HG02981 (cell line): ENCODE results near the gene RUNX1.

Experiments used
- ATAC-seq: cut with Tn5 transposase; IDR thresholded peaks from one replicate; pipeline ENCODE4 v1.9.1; 2021; ENCODE audit warnings: mild to moderate bottlenecking, moderate library complexity; ENCODE audit not compliant: unreplicated experiment

The RUNX1 gene

GRCh38 chr21:35017256-35017655 is 31.8 kb downstream of the RUNX1 start:
- no peak for ATAC-seq

- no peak for ATAC-seq
Measured at GRCh38 chr21:35016517-35017188, 32.4 kb downstream of the RUNX1 start.

DNA sequence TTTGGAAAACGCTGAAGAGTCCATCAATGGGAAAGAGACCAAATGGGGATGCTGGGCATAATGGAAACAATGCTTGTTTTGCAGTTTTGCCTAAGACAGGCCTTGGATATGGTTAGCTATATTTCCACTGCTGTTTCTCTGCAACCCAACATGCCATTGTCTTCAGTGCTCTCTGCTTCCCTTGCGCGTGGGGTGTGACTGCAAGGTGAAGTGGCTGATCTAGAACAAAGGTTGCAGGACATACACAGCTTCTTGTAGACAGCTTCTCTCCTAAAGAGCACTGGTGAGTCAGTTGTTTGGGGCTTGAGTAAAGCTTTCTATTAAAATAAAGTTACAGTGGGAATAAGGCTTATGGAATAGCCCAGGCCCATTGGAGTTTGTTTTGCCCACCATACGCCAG is 33.0 kb downstream of the RUNX1 start:
- no peak for ATAC-seq

GRCh38 chr21:35015435-35016024 is 33.6 kb downstream of the RUNX1 start:
- ATAC-seq: no peak

DNA sequence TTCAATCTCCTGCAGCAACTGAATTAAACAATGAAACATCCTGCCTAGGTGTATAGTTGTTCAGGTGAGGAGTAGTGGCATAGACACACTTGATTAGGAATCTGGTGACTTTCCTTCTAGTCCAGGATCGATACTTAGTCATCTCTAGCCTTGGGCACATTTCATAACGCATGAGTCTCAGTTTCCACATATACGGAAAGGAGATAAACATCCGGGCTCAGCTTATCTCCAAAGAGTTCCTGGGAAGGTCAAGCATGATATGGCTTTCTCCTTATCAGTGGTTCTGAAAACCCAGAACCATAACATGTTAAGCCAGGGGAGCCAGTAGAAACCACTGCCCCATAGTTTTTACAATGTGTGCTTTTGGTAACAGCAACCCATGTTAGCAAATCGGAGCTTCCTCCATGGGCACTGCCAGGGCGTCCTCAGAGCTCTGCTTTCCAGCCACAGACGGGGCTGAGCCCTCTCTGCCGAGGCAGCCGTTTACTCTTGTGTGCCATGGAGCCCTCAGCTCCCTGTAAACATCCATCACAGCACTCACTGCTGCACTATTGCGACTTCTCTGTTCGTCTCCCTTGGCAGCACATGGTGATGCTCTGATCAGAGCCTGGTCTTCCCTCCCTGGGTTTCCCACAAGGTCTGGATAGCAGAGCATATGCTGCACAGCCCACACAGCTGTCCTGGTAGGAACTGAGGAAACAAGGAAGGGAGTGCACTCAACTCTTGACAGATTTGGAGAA is 34.6 kb downstream of the RUNX1 start:
- ATAC-seq: no peak

DNA sequence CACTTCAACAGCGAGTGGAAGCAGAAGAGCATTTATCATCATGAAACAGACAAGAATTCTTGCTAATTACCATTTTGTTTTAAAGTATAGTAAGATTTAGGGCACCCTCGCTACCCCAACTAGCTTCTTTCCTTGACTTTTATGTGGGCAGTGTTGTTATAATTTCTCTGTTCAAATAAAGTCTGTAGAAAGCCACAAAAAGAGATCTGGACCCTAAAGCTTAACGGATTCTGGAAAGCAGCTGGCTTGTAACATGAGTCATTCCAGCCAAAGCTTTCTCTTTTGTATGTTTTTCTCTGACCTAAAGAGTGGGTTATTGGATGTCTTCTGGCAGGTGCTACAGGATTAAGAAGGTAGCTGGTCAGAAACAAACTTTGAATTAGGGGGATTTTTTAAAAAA is 37.4 kb downstream of the RUNX1 start:
- no peak for ATAC-seq

DNA sequence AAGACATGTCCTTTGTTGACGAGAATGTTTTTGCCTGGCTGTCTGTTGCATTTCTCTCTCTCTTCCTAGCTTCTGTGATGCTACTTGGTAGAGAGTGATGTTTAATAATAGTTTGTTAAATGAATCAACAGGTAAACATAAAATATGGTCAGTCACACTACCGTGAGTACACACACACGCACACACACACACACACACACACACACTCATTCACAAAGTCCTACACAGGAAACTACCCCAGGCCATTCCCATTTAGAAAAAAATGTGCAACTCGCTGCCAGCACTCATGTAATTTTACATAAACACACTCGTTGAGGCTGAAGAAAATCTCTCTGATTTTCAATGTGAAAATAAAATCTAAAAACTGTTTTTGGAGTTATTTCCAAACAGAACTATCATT is 38.7 kb downstream of the RUNX1 start:
- no peak for ATAC-seq

GRCh38 chr21:35007348-35007747 is 41.8 kb downstream of the RUNX1 start:
- ATAC-seq: no peak

GRCh38 chr21:35006771-35007170 is 42.3 kb downstream of the RUNX1 start:
- no peak for ATAC-seq

DNA sequence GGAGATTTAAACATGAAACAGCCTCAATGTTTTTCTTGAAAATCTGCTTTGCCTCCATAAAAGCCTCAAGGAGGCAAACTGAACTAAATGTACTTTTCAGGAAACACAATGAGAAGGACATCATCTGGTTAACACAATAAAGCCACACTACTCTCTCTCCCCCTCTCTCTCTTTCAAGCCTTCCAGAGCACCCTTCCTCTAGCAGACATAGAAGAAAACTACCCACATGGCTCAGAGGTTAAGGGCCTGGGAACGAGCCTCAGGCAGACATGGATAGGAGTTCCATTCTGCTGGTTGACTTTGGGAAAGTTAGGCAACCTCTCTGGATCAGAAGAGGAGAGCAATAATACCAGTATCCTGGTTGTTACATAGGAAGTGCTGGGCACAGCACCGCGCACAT is 42.9 kb downstream of the RUNX1 start:
- no peak for ATAC-seq

GRCh38 chr21:35005560-35006224 is 43.4 kb downstream of the RUNX1 start:
- no peak for ATAC-seq

DNA sequence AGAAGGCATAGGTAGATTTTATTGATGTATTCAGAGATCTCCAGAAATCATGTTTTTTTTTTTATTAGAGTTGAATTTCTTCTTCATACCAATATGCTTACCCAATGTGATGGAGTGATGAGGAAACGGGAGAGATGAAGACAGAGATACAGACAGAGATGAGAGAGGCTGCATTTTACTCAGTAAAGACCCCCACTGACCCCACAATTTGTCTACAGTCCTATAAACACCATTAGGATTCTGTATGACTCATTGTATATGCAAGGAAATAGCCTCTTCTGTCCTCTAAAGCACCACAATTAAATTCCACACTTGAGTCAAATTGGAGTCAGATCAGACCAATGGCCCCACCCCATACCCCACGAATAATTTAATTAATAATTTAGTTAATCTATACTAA is 44.0 kb downstream of the RUNX1 start:
- no peak for ATAC-seq

- ATAC-seq: no peak
Measured at GRCh38 chr21:35004314-35004713, 44.8 kb downstream of the RUNX1 start.

GRCh38 chr21:35002879-35003722 is 46.0 kb downstream of the RUNX1 start:
- ATAC-seq: no peak

DNA sequence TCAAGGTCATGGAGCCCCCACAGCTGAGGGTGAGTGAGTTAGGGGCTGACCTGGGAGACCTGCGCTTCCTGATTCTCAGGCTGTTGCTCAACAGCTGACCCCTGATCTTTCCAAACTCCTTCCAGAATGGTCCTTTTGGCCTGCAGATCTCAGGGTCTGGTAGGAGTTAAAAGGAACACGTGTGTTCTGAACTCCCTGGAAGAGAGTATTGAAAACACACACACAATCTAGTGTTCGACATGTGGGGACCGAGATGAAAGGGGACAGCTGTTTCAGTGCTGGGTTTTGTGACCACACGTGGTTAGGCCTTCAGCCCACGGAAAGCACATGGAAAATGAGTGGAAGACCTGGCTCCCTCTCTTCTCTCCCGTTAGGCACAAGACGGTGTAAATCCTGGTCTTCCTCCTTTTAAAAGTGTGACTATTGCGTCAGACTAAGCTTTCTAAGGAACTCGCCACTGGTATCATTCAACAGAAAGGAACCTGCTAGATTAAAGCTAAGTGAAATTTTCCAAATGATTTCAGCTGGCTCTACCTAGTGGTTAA is 49.6 kb downstream of the RUNX1 start:
- ATAC-seq: no peak

DNA sequence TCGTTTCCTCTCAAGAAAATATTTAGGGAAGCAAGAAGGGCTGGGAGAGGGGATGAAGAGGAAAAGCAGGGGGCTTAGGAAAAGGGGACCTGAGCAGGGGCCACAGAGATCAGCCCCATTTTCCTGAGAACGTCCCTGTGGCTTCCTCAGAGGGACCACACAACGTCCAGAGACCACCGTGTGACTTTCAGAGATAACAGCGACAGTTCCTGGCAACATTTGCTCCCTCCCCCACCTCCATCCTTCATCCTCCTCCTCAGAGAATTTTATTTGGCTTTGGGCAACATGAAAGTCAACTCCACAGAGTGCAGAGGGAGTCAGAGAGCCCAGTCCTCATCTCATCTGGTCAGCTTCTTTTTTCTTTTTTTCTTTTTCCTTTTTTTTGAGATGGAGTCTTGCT is 50.9 kb downstream of the RUNX1 start:
- ATAC-seq: no peak

DNA sequence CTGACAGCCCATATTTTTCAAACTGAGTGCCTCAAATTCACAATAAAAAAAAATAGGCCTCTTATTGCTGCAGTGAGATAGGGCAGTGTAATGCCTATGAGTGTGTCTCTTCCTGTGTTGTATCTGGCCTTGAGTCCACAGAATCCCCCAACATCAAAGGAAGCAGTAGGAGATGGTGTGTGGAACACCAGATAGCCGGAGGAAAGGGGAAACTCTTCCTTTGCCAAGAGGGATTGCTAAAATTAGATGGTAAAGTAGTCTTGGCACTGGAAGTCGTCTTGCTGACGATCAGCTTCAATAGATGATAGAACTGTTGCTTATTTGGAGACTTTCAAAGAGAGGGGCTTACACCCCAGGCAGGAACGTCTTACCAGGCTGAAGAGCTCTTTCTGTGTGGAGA is 51.8 kb downstream of the RUNX1 start:
- ATAC-seq: no peak

- ATAC-seq: no peak
Measured at GRCh38 chr21:34996304-34997101, 52.6 kb downstream of the RUNX1 start.

DNA sequence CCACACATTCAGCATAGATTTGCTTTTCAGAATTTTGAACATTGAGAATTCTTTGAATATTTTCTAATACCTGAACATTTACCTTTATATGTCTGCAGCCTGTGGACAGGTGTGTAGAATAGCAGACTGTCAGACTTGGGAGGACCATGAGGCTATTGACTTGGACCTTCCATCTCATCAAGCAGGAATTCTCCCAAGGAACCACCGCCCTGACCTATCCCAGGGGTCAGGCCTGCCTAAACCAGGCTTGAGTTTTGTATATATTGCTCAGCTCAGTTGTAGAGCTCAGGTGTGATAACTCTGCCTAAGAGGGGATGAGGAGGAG is 53.2 kb downstream of the RUNX1 start:
- ATAC-seq: no peak
